Mesodermal cell (in vitro differentiated cells): ENCODE results near the gene HSPA9.
A peak's percentile ranks its signal among the peaks of the same experiment; 100 is the strongest.

Experiments used
- H3K27ac ChIP-seq: 2 replicates; pipeline ENCODE4 v1.7.0; 2013; ENCODE audit warnings: mild to moderate bottlenecking, low read depth, low read length, moderate library complexity; ENCODE audit not compliant: severe bottlenecking
- H3K36me3 ChIP-seq: 2 replicates; pipeline ENCODE4 v1.7.1; 2013; ENCODE audit warnings: mild to moderate bottlenecking, low read length, moderate library complexity; ENCODE audit not compliant: control insufficient read depth, insufficient read depth
- H3K4me1 ChIP-seq: one replicate; pipeline ENCODE4 v1.7.1; 2013; ENCODE audit warnings: mild to moderate bottlenecking, low read length; ENCODE audit not compliant: insufficient read depth, control insufficient read depth, poor library complexity, severe bottlenecking
- H3K4me3 ChIP-seq: 2 replicates; pipeline ENCODE4 v1.7.0; 2013; ENCODE audit warnings: low read length, control low read depth, mild to moderate bottlenecking; ENCODE audit not compliant: insufficient read depth, poor library complexity, severe bottlenecking; ENCODE audit errors: extremely low read depth
- H3K9me3 ChIP-seq: 2 replicates; pipeline ENCODE4 v1.7.1; 2013; ENCODE audit warnings: mild to moderate bottlenecking, low read length, moderate library complexity; ENCODE audit not compliant: control insufficient read depth
- WGBS, 2 experiments: methylation state at CpG; one replicate each; pipeline ENCODE4 v1.1.5; 2013; ENCODE audit warnings: missing lambda C conversion rate in 2 of 2; ENCODE audit not compliant: insufficient coverage in 2 of 2; 5-methylcytosine and 5-hydroxymethylcytosine counted together

Gene HSPA9

DNA sequence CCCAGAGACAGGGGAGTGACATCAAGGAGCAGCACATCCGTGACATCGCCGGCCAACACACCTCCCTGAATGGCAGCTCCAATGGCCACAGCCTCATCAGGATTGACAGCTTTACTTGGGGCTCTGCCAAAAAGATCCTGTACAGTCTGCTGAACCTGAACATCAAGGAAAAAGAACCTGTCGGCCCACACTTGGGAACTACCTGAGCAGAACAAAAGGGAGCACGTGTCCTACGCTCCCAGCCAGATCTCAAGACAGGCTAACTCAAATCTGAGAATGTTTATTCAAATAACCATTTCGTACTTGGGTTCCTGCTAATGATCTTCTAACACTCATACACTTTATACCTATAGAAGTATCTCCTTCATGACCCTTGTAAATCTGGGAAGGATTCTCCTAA, 15.3 kb downstream of the HSPA9 start:
- H3K36me3 ChIP-seq, result peaks cover 96% of the 10 kb centered on the region
- H3K27ac ChIP-seq, result no peak overlapping the region
- H3K4me1 ChIP-seq, result no peaks in the 10 kb centered on the region
- H3K9me3 ChIP-seq, result no peaks in the 10 kb centered on the region
- 96 to 100% methylated on average over 6 to 7 of the region's 7 CpGs for WGBS, 2 experiments
- no peak overlapping the region for H3K4me3 ChIP-seq

DNA sequence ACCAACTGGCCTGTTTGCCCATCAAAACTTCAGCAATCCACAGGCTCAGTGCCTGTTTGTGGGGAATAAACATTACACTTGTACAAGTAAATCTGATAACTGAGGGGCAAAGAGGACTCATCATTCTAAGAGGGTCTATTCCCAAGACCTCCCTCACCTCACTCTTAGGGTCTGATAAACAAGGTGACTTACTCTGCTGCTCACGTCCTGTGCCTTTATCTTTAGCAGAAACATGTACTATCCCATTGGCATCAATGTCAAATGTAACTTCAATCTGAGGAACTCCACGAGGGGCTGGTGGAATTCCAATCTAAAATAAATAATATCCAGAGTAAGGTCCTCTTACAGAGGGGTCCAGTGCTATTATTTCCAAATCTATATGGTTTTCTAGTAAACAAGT, 17.5 kb downstream of the HSPA9 start:
- WGBS, 2 experiments, result 90 to 100% methylated on average over 1 of the region's 2 CpGs
- peaks cover 93% of the 10 kb centered on the region for H3K36me3 ChIP-seq
- H3K4me3 ChIP-seq, result no peak overlapping the region
- no peaks in the 10 kb centered on the region for H3K4me1 ChIP-seq
- H3K9me3 ChIP-seq, result no peaks in the 10 kb centered on the region
- H3K27ac ChIP-seq, result no peak overlapping the region

DNA sequence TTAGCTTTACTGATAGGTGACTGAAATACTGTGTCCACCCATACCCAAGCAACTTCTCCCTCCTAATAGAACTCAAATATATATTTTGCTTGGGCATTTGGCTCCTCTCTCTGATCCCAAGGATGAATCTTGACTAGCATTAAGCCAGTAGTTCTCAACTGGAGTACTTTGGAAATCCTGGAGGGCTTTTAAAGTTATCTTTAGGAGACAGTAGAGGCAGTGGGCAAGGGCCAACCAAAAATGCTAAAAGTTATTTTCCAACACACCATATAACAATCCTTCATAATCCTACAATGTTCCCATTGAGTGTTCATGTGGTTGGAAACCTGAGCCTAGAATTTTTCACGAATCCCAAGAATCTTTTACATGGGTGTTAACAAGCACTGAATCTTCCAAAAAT, 21.1 kb downstream of the HSPA9 start:
- no peak overlapping the region for H3K27ac ChIP-seq
- peaks cover 66% of the 10 kb centered on the region for H3K36me3 ChIP-seq
- H3K9me3 ChIP-seq, result no peaks in the 10 kb centered on the region
- H3K4me1 ChIP-seq, result no peaks in the 10 kb centered on the region
- no peak overlapping the region for H3K4me3 ChIP-seq
- WGBS, 2 experiments, result no CpG with 5 or more reads among the region's 1 CpG

DNA sequence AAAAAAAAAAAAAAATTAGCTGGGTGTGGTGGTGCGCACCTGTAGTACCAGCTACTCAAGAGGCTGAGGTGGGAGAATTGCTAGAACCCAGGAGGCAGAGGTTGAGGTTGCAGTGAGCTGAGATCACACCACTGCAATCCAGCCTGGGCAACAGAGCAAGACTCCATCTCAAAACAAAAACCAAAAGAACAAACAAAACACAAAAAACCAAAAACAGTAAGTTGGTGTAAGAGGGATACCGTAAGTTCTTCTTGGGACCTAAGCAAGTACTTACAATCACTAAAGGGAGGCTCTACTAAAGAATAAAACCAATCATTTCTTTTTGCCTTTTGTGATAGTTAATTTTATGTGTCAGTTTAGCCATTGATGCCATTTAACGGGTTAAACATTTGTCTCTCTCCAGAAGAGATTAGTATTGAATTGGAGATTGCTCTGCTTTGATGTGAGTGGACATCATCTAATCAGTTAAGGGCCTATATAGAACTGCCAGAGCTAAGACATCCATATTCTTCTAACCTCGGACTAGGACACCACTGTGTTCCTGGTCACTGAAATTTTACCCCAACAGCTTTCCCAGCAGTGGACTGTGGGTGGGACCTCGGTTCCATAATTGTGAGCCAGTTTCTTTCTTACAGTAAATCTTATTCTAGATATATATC, 21.6 kb downstream of the HSPA9 start:
- H3K36me3 ChIP-seq, result peaks cover 60% of the 10 kb centered on the region
- no peak overlapping the region for H3K27ac ChIP-seq
- no peak overlapping the region for H3K4me3 ChIP-seq
- H3K9me3 ChIP-seq, result no peaks in the 10 kb centered on the region
- no peaks in the 10 kb centered on the region for H3K4me1 ChIP-seq
- 100% methylated on average over 1 of the region's 5 CpGs for WGBS, 2 experiments

DNA sequence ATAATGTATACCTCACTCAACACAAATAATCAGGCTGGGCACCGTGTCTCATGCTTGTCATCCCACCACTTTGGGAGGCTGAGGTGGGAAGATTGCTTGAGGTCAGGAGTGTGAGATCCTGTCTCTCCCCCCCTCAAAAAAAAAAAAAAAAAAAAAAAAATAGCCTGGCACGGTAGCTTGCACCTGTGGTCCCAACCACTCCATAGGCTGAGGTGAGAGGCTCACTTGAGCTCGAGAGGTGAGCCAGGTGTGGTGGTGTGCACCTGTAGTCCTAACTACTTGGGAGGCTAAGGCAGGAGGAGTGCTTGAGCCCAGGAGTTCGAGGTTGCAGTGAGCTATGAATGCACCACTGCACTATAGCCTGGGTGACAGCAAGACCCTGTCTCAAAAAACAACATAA, 22.5 kb downstream of the HSPA9 start:
- H3K27ac ChIP-seq, result no peak overlapping the region
- H3K9me3 ChIP-seq, result no peaks in the 10 kb centered on the region
- peaks cover 51% of the 10 kb centered on the region for H3K36me3 ChIP-seq
- H3K4me1 ChIP-seq, result no peaks in the 10 kb centered on the region
- 94 to 100% methylated on average over 2 of the region's 4 CpGs for WGBS, 2 experiments
- H3K4me3 ChIP-seq, result no peak overlapping the region

DNA sequence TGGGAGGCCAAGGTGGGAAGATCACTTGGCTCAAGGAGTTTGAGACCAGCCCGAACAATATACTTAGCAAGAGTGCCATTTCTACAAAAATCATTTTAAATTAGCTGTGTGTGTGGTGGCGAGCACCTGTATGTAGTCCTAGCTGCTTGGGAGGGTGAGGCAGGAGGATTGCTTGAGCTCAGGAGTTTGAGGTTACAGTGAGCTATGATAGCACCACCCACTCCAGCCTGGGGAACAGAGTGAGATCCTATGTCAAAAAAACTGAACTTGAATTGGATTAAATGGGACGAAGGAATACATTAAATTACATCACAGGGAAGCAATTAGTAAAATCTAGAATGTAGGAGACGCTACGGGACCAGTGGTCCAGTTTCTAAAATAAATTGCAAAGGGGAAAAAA, 25.8 kb downstream of the HSPA9 start:
- Histone ChIP-seq H3K4me1 (no peaks in the 10 kb centered on the region), H3K4me3 (no peak overlapping the region), H3K36me3 (peaks cover 22% of the 10 kb centered on the region), H3K27ac (no peak overlapping the region), H3K9me3 (no peaks in the 10 kb centered on the region)
- 97% methylated on average over 2 to 3 of the region's 5 CpGs for WGBS, 2 experiments

DNA sequence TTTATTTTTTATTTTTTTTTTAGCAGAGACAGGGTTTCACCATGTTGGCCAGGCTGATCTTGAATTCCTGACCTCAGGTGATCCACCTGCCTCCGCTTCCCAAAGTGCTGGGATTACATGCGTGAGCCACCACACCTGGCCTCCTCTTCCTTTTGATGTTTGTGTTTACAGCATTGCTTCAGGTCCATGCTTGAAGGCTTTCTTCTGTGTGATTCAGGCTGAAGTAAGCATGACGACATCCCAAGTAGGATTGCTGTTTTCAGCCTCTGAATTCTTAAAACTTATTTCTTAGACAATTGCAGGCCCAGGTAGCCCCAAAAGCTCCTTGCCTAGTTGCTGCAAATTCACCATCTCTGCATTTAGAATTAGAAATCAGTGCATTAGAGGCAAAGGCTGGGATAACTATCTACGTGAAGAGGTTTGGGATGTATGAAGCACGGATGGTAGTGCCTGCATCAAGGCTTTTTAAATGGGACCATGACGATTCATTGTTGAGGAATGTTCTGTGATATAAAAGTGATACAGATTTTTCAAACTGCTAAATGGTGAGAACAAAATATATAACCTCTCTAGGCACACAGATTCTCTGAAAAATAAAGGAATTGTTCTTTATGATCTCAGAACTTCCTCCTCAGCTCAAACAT, 29.2 kb downstream of the HSPA9 start:
- Histone ChIP-seq H3K4me3 (no peak overlapping the region), H3K9me3 (no peaks in the 10 kb centered on the region), H3K36me3 (peaks cover 6% of the 10 kb centered on the region), H3K4me1 (peaks cover 2% of the 10 kb centered on the region), H3K27ac (no peak overlapping the region)
- 94 to 98% methylated on average over 4 to 5 of the region's 6 CpGs for WGBS, 2 experiments

DNA sequence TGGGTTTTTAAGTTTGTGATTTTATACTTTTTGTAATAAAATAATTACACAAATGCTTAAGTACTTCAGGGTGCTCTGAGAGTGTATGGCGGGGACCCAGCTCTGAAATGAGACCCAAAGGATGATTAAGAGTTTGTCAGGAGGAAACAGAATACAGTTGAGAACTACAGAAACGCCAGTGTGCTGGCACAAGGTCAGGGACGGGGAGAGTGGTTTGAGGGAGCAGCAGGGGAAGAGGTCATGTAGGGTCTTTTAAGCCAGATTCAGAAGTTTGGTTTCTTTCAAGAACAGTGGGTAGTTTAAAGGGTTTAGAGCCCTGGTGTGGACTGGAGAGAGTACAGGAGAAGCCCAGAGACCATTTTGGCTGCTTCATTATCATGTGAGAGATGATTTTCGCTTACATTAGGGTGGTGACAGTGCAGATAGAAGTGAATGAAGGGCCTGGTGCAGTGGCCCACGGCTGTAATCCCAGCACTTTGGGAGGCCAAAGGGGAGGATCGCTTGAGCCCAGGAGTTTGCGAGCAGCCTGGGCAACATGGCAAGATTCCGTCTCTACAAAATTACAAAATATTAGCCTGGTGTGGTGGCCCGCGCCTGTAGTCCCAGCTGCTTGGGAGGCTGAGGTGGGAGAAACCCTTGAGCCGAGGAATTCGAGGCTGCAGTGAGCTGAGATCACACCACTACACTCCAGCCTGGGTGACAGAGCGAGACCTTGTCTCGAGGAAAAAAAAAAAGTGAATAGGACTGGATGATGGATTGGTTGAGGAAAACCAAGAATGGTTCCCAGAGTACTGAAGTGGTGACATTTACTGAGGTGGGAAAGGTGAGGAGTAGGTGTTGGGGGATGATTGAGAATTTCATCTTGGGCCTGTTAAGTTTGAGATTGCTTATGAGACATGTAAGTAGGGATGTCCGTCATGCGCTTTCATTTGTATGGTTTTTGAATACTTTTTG, 30.7 kb downstream of the HSPA9 start:
- H3K4me1 ChIP-seq, result peaks cover 8% of the 10 kb centered on the region
- peak overlapping the region; percentile 95 for H3K4me3 ChIP-seq
- WGBS, 2 experiments, result 53 to 63% methylated on average over 10 to 11 of the region's 16 CpGs
- no peaks in the 10 kb centered on the region for H3K9me3 ChIP-seq
- H3K36me3 ChIP-seq, result peaks cover 21% of the 10 kb centered on the region
- peak overlapping the region; percentile 98 for H3K27ac ChIP-seq

DNA sequence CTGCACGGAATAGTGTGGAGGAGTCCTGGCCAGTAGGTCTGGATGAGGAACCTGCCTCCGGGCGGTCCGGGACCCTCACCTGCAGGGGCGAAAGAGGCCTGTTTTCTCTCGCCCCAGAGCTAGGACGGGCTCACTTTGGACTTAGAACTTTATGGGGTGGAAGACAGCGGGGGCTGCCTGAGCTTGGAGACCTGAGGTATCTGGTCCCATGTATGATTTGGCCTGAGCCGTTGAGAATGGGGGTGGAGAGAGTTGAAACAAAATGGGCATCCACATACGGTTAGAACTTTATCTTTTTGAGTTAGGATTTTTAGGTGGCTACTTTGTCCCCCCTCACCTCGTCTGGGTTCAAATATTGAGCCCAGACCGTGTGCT, 31.5 kb downstream of the HSPA9 start:
- 0 to 2% methylated on average over 9 to 12 of the region's 12 CpGs for WGBS, 2 experiments
- Histone ChIP-seq H3K9me3 (no peaks in the 10 kb centered on the region), H3K27ac (peak overlapping the region; percentile 98), H3K4me3 (peak overlapping the region; percentile 95), H3K36me3 (peaks cover 28% of the 10 kb centered on the region), H3K4me1 (peaks cover 8% of the 10 kb centered on the region)

DNA sequence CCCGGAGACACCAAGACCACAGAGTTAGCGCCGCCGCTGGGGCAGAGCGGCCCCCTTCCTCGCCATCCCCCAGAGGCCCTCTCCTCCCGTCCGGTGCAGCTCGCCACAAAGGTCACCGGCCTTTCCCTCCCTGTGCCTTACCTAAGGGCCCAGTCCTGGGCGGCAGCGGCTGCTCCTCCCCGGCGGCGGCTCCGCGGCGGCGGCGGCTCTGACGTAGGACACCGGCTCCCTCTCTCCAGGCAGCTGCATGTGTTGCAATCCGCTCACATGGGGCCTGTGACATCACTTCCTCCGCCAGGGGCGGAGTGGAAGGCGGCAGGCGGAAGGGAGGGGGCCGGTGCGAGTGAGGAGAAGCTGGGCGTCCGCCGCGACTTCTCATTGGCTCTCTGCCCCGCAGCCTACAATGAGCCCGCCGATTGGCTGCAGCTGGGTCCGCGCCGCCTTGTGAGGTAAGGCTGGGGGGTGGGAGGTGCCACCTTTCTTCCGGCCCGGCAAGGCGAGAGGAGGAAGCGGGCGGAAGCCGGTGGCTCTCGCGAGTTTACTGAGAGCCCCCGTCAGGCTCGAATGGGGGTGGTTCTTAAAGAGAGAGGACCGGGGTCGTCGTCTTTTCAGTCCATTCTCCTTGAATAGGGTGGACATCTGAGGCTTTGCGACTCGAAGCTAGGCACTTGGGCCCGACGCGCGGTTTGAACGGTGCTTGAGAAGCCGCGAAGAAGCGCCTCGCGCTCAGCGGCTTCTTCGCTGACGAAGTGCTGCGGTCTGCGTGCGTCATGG, 32.1 kb downstream of the HSPA9 start, which contains the start of gene ETF1:
Gene ETF1, minus strand, starts transcription at position 281 of the 774 bp plus-strand sequence. CDS start 318 bp downstream, outside the sequence.
- Histone ChIP-seq H3K27ac (peak within 1 kb of the TSS; percentile 98), H3K9me3 (no peaks in the 10 kb centered on the region), H3K36me3 (peaks cover 33% of the 10 kb centered on the region), H3K4me3 (peak within 1 kb of the TSS; percentile 95), H3K4me1 (peaks cover 8% of the 10 kb centered on the region)
- WGBS, 2 experiments, result 0% methylated on average over 44 to 46 of the region's 70 CpGs
